PC-3 (cell line): ENCODE measurements around the gene SEC63.

Experiments used
- CTCF ChIP-seq: fragments of 300-600 bp; sonication (generic); conservative IDR thresholded peaks from 2 replicates; pipeline ENCODE4 v1.5.1; 2017; ENCODE audit warnings: antibody characterized with exemption, low read depth, mild to moderate bottlenecking, low read length
- EZH2phosphoT487 ChIP-seq: fragments of 300-600 bp; sonication (generic); IDR thresholded peaks from 2 replicates; pipeline ENCODE4 v1.6.1; 2018; ENCODE audit warnings: mild to moderate bottlenecking, antibody characterized with exemption, low read length, borderline replicate concordance

- no peak for TF ChIP-seq CTCF
- no peak for TF ChIP-seq EZH2phosphoT487
Observed at GRCh38 chr6:107957909-107958688, at the start of gene SEC63.
